NCI-H2227 (cell line): ENCODE measurements around the gene THAP9.
"Not testable (repeated sequence)": the region's sequence is repeated elsewhere in the genome, so short reads cannot be mapped to it uniquely, and the experiment has no call there.

Source experiments
- DNase-seq: peaks from one replicate; lab custom pipeline; 2025; ENCODE audit not compliant: unreplicated experiment; lab: John Stamatoyannopoulos, UW

Gene THAP9, protein sequence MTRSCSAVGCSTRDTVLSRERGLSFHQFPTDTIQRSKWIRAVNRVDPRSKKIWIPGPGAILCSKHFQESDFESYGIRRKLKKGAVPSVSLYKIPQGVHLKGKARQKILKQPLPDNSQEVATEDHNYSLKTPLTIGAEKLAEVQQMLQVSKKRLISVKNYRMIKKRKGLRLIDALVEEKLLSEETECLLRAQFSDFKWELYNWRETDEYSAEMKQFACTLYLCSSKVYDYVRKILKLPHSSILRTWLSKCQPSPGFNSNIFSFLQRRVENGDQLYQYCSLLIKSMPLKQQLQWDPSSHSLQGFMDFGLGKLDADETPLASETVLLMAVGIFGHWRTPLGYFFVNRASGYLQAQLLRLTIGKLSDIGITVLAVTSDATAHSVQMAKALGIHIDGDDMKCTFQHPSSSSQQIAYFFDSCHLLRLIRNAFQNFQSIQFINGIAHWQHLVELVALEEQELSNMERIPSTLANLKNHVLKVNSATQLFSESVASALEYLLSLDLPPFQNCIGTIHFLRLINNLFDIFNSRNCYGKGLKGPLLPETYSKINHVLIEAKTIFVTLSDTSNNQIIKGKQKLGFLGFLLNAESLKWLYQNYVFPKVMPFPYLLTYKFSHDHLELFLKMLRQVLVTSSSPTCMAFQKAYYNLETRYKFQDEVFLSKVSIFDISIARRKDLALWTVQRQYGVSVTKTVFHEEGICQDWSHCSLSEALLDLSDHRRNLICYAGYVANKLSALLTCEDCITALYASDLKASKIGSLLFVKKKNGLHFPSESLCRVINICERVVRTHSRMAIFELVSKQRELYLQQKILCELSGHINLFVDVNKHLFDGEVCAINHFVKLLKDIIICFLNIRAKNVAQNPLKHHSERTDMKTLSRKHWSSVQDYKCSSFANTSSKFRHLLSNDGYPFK

DNA sequence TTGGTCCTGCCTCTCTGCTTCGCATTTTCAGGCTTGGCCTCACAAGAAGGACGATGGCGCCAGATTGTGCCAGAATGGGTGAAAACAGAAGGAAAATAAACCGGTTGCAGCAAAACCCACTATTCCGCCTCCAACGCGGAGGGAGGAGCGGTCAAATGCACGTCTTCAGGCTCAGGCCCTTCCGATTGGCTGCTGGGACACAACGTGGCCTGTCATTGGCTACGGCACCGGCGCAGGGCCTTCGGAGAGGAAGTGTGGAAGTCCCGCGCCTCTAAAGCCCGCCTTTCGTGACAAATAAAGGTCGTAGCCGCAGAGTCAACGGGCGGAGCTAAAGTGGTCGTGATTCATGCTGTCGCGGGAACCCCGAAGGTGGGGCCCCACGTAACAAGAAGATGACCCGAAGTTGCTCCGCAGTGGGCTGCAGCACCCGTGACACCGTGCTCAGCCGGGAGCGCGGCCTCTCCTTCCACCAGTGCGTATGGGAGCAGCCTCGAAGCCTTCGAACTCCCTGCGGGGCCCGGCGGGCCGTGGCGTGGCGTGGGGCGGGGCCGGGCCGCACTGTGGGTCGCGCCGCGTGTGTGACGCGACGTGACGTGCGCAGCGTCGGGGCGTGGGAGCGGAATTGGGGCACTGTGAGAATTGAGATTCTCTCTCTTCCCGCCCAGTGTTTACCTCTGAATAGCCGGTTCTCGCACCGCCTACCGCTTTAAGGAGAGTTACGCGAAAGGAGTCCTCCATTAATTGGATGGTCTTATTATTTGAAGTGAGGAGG, at the start of gene THAP9:
Gene THAP9, plus strand, starts transcription at position 325 of the 772 bp plus-strand sequence. Its CDS starts 68 bp downstream, at position 393.
- DNase-seq, result peak; percentile 96

DNA sequence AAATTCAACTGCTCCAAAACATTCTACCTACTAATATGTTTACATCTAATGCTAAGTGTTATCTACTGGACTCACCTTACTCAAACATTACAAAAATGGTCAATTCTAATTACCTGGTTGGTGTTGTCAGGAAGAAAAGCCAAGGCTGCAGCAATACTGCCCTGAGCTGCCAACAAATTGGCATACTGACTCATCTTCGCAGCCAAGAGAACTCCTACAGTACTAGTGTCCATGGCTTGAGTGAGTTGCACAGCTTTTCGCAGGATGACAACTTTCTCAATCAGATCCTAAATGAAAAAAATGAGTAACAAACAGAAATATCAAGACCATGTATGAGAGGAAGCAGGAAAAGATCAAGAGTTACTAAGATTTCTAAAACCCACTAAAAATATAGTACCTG, 49.2 kb upstream of the THAP9 start:
- no peak for DNase-seq

DNA sequence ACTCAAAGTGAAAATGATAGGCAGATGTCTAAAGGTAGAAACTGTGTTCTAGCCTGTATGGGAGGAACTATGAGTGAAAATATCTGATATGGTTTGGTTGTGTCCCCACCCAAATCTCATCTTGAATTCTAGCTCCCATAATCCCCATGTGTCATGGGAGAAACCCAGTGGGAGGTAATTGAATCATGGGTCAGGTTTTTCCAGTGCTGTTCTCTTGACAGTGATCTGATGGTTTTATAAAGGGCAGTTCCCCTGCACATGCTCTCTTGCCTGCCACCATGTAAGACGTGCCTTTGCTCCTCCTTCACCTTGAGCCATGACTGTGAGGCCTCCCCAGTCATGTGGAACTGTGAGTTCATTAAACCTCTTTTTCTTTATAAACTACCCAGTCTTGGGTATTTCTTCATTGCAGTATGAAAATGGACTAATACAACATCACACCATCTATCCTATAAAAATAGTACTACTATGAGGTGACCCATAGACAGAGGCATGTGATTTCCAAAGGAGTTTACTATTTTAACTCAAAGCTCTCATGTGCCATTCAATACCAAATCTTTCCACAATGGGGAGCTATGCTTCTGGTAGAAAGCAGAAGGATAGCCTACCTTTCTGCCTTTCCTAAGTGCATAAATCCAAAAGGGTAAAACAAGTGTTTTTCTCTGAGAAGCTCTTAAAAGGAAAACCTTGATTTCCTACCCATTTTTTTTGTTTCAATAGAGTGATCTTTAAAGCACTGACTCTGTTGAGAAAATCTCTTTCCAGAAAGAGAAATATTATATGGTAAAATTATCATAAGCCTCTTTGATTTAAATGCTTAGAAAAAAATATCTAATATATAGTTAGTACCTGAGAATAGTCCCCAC, 48.4 kb upstream of the THAP9 start:
- peak; percentile 15 for DNase-seq

DNA sequence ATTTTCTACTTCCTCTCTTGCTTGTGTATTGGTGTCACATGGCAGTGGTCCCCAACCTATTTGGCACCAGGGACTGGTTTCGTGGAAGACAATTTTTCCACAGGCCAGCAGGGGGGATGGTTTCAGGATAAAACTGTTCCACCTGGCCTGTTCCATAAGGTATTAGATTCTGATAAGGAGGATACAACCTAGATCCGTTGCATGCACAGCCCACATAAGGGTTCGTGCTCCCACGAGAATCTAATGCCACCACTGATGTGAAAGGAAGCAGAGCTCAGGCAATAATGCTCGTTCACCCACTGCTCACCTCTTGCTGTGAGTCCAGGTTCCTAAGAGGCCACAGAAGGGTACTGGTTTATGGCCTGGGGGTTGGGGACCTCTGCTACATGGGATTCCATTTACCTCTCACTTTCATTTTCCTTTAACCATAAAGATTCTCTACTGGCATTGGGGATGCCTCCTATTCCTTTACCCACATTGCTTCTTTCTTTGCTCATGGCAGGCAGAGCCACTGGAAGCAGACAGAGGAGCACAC, 47.7 kb upstream of the THAP9 start:
- no peak for DNase-seq

DNA sequence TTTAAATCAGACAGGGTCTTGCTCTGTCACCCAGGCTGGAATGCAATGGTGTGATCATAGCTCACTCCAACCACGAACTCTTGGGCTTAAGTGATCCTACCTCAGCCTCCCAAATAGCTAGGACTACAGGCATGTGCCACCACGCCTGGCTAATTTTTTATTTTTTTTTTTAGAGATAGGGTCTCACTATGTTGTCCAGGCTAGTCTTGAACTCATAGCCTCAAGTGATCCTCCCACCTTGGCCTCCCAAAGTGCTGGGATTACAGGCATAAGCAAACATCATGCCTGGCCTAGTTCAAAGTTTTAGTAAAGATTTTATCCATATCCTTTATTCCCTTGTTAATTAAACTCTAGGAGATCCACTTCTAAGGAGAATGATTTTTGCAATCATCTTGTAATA, 40.0 kb upstream of the THAP9 start:
- not testable (repeated sequence) for DNase-seq

DNA sequence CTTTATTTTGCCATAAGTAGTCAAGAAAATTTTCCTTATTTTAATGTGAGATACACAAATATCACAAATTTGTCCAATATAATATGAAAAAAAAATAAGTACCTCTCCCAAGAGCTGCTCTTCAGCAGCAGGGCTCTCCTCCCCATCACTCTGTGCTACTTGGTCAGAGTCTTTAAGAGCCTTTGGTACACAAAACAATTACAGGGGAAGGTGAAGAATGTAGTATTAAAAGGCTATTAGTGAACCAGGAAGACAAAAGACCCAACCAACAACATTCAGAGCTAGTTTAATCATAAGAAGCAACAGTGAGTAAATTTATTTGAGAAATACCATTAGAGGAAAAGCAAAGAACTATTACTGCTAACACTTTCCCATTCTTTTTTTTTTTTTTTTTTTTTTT, 39.0 kb upstream of the THAP9 start:
- no peak for DNase-seq

DNA sequence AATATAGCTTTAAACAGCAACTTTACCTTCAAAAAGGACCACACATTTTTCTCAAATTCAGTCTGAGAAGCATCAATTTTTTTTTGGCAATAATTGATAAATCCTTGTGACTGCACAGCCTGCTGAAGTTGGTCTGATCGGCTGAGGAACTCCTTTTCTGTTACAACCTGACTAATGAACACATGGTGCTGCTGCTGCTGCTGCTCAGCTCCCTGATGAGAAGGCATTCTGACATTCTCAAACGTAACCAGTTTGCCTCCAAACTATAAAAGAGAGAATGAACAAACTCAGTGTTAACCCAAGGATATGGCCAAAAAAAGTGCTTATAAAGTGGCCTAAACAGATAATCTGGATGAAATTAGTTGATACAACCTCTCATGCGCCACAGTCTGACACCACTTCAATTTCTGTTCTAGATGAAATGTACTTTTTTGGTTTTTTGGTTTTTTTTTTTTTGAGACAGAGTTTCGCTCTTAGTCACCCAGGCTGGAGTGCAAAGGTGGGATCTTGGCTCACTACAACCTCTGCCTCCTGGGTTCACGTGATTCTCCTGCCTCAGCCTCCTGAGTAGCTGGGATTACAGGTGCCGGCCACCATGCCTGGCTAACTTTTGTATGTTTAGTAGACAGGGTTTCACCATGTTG, 36.1 kb upstream of the THAP9 start:
- no peak for DNase-seq

DNA sequence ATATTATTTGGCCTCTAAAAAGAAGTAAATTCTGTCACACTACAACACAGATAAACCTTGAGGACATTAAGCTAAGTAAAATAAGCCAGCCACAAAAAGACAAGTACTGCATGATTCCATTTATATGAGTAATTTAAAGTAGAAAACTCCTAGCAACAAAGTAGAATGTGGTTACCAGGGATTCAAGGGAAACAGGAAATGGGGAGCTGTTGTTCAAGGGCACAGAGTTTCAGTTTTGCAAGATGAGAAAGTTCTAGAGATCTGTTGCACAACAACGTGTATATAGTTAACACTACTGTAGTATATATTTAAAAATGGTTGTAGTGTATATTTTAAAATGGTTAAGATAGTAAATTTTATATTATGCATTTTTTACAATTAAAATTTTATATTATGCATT, 34.9 kb upstream of the THAP9 start:
- no peak for DNase-seq

DNA sequence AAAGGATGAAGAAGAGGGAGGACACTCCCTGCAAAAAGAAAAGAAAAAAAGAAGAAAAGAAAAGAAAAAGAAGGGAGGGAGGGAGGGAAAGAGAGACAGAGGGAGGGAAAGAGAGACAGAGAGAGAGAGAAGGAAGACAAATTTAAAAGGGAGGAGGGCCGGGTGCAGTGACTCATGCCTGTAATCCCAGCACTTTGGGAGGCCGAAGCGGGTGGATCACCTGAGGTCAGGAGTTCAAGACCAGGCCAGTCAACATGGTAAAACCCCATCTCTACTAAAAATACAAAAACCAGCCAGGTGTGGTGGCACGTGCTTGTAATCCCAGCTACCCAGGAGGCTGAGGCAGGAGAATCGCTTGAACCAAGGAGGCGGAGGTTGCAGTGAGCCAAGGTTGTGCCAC, 34.5 kb upstream of the THAP9 start:
- not testable (repeated sequence) for DNase-seq

DNA sequence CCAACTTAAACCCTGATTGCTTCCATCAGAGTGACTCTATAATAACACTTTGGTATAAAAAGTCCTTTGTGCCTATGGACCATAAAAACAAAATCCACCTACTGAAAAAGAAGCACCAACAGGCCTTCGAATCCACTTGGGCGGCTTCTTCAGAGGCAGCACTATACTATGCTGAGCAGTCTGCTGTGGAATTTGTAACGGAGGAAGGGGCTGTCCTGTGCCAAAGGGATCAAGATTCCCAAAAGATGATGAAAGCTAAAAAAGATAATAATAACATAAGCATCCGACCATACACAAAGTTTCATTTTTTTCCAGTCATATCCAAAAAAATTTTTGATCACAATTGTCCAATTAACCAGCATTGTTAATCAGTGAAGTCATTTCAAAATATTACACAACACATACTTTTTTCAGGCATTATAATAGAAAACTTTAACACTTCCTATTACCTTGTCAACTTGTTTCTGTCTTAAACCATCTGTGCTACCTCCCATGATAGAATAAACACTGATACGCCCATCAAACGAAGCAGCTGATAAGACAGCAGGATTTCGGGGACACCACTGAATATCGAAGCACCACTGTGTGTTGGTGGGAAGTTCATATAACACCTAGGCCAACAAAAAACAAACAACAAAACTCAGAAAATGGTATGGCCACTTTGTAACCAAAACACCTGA, 33.7 kb upstream of the THAP9 start:
- no peak for DNase-seq

DNA sequence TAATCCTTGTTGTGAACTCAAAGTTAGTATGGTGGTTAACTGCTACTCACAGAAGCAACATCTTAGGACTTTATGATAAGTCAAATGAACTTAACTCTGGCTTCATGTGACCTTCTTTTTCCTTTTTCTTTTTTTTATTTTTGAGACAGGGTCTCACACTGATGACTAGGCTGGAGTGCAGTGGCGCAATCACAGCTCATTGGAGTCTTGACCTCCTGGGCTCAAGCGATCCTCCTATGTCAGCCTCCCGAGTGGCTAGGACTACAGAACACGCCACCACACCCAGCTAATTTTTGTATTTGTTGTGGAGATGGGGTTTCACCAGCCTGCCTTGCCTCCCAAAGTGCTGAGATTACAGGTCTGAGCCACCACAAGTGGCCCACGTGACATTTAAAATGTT, 32.0 kb upstream of the THAP9 start:
- DNase-seq, result no peak

DNA sequence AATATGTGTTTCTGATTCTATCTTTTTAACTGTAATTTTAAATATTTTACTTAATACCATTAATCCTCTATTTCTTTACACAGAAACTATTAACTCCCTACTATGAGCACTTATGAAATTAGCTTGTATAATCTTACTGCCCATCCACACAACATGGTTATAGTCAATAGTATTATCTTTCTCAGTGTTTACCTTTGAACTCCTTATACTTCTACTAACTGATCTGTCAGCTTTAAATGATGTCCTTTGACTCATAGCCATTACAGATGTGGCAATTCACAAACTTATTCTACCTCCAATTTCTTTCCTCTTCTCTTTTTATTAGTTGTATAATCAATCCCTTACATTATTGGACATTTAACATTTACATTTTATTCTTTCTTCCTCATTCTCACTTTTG, 15.1 kb upstream of the THAP9 start:
- no peak for DNase-seq

DNA sequence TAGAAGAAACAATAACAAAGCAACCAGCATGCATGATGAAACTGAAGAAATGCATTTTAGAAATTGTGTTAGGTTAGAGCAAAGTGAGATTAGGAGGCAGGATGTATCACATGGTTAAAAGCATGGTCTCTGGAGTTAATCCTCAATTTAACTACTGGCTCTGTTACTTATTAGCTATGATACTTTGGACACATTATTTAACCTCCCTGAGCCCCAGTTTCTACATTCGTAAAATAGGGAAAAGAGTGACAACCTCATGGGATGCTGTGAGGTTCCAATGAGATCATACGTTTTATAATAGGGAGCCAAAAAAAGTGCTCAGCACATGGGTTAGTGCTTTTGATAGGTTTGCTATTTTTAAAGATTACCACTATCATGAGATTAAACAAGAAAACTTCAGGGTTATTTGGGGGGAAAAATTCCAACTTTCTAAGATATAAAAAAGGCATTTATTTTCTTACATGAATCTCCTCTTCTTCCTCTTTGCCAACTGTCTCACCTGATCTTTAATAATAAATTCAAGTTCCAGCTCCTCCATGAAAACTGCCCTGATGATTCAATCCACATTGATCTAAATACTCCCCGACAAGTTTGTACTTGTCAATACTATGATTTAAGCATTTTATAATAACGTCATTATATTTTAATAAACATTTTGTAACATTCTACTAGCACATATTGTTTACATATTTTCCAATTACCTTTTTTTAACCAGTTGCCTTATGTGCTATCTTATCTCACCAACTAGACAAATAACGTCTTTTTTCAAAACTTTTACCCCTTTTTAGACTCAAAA, 14.2 kb upstream of the THAP9 start:
- DNase-seq, result no peak

DNA sequence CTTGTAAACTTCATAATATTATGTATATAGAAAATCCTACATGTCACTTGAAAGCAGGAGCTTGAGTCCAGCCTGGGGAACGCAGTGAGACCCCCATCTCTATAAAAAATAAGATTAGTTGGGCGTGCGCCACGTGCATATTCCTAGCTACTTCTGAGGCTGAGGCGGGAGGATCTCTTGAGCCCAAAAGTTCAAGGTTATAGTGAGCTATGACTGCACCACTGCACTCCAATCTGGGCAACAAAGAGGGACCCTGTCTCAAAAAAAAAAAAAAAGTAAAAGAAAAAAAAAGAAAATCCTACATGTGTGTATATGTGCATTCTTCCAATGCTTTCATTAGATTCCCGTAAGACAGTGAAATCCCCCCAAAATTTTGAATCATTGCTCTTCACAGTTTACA, 11.2 kb upstream of the THAP9 start:
- DNase-seq, result no peak

DNA sequence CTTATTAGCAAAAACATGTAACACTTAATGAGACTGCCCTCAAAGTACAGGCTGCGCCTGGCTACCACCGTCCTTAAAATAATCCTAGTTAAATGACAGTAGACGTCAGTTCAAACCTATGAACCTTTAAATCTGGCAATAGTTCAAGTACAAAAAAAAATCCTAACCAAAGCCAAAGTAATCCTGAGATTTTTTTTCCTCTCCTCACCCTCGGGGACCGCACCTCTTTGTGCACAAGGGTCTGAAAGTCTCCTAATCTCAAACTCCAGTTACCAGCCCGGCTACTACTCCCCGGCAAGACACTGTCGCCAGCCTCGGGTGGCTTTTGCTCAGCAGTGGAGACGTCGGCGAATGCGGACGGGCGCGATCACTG, 10.0 kb upstream of the THAP9 start:
- no peak for DNase-seq

DNA sequence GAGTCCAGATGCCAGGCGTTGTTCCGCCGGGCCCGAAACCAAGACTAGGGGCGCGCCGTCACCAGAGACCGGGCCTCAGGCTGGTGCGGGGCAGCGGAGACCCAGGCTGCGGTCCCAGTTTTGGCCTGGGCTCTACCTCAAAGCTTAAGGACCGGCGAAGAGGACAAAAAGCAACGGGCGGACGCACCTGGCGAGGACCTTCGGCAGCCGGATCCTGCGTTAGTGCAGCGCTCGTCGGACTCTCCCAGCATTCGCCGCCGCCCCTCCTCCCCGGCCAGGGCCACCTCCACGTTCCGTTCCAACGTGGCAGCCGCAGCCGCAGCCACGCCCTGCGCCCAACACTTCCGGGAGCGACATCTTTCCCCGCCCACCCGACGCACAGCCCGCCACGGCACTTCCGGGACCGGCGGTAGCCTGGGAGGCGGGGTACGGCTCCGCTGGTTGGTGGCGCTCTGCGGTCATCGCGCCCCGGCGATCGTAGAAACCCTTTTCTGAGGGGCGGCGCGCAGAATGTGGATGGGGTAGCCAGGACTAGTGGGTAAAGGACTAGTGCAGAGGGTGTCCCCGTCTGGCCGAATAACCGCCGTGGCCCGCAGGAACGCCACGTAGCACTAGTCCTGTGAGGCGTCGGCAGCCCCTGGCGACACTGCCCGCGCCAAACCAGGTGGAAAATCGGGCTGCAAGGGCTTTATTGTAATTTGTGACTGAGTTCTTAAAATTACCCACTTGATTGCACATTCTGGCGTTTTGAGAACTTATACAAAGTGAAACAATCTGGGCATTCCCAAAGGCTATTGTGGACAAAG, 9.4 kb upstream of the THAP9 start, which contains the start of gene SEC31A:
Gene SEC31A, minus strand, starts transcription at position 253 of the 806 bp plus-strand sequence. CDS start 9,217 bp downstream, outside the sequence.
- DNase-seq, result peak; percentile 96

DNA sequence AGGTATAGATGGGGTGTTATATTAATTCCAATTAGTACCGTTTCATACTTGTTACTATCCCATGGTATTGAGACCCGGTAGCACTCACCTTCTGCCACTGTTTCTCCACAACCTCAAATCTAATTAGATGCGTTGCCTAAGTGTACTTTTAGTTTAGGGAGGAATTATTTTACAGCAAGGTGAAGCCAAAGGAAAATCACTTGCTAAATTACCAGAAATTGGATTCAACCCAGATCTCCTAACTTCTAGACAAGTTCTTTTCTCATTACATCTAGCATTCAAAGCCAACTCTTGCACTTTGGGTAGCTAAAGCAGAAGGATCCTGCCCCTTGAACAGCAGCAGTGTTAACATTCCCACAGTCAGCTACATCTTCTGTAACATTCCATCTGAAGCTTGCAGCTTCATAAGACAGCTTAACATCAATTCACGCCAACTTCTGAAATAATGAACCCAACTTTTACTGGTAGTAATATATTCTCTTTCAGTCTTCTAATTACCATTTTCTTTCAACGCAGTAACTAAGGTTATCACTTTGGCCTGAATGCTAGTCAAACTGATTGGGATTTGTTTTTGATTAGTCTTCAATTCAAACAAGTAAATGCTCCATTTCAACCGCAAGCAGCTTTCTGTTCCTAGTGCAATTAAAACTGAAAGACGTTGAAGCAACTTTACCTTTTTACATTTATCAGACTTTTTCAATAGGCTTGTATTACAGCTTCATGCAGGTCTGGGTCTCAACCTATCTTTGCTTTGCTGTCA, 8.6 kb upstream of the THAP9 start:
- DNase-seq, result no peak
